GM23338 (cell line): ENCODE results near the gene C11orf71. TPM values are rescaled to one million over a fixed set of nuclear protein-coding genes. Genes with fewer than 3 reads are reported as not detected.

Experiments used
- ATAC-seq: fragments of 200-7000 bp; cut with Tn5 transposase; 3 replicates; pipeline ENCODE4 v1.9.1; 2020
- DNase-seq: peaks from one replicate; pipeline ENCODE4 v3.0.0-alpha.2; 2015; ENCODE audit warnings: low spot score
- H2AFZ ChIP-seq: fragments of 200-600 bp; sonication (generic); 2 replicates; pipeline ENCODE4 v1.8.0; 2016; ENCODE audit warnings: antibody characterized with exemption, mild to moderate bottlenecking, moderate library complexity
- H3F3A ChIP-seq: fragments of 200-600 bp; sonication (generic); replicated peaks from 2 replicates; pipeline ENCODE4 v1.8.0; 2017; ENCODE audit warnings: antibody characterized with exemption, mixed run types, low read depth
- H3K27ac ChIP-seq: fragments of 200-600 bp; sonication (generic); 2 replicates; pipeline ENCODE4 v1.6.1; 2016; ENCODE audit warnings: low read depth
- H3K27me3 ChIP-seq: fragments of 200-600 bp; sonication (generic); 2 replicates; pipeline ENCODE4 v1.8.0; 2016; ENCODE audit warnings: mild to moderate bottlenecking, mixed run types, moderate library complexity; ENCODE audit not compliant: insufficient read depth
- H3K36me3 ChIP-seq: fragments of 200-600 bp; sonication (generic); 2 replicates; pipeline ENCODE4 v1.8.0; 2016; ENCODE audit warnings: mild to moderate bottlenecking; ENCODE audit not compliant: insufficient read depth
- H3K4me1 ChIP-seq: fragments of 200-600 bp; sonication (generic); 2 replicates; pipeline ENCODE4 v1.8.0; 2016; ENCODE audit warnings: mild to moderate bottlenecking, moderate library complexity; ENCODE audit not compliant: insufficient read depth
- H3K4me2 ChIP-seq: fragments of 200-600 bp; sonication (generic); 2 replicates; pipeline ENCODE4 v1.7.1; 2017; ENCODE audit warnings: mixed run types
- H3K4me3 ChIP-seq: fragments of 200-600 bp; sonication (generic); 2 replicates; pipeline ENCODE4 v1.6.1; 2016; ENCODE audit warnings: mixed run types
- H3K79me2 ChIP-seq: fragments of 200-600 bp; sonication (generic); replicated peaks from 2 replicates; pipeline ENCODE4 v1.8.0; 2017; ENCODE audit warnings: mild to moderate bottlenecking; ENCODE audit not compliant: insufficient read depth
- H3K9me2 ChIP-seq: fragments of 200-600 bp; sonication (generic); 2 replicates; pipeline ENCODE4 v1.8.0; 2017; ENCODE audit not compliant: insufficient read depth
- H4K20me1 ChIP-seq: fragments of 200-600 bp; sonication (generic); replicated peaks from 2 replicates; pipeline ENCODE4 v1.8.0; 2017; ENCODE audit warnings: mild to moderate bottlenecking; ENCODE audit not compliant: insufficient read depth
- H3K27ac Mint-ChIP-seq: 2 replicates; pipeline ENCODE4 v1.8.0; 2020; ENCODE audit warnings: inconsistent platforms, mild to moderate bottlenecking, moderate library complexity, mixed read lengths
- H3K27me3 Mint-ChIP-seq: 3 replicates; pipeline ENCODE4 v1.8.0; 2022; ENCODE audit warnings: low read depth, mild to moderate bottlenecking, moderate library complexity, mixed read lengths, inconsistent platforms; ENCODE audit not compliant: insufficient read depth, poor library complexity
- H3K36me3 Mint-ChIP-seq: 3 replicates; pipeline ENCODE4 v1.8.0; 2021; ENCODE audit warnings: low read depth, mild to moderate bottlenecking, inconsistent platforms, moderate library complexity, mixed read lengths
- H3K4me1 Mint-ChIP-seq: 3 replicates; pipeline ENCODE4 v1.8.0; 2020; ENCODE audit warnings: mild to moderate bottlenecking, inconsistent platforms, mixed read lengths
- H3K4me3 Mint-ChIP-seq: 3 replicates; pipeline ENCODE4 v1.8.0; 2021; ENCODE audit warnings: moderate library complexity, mild to moderate bottlenecking, inconsistent platforms, mixed read lengths
- H3K9me3 Mint-ChIP-seq: 3 replicates; pipeline ENCODE4 v1.8.0; 2020; ENCODE audit warnings: moderate library complexity, mild to moderate bottlenecking, inconsistent platforms, mixed read lengths
- CREB1 ChIP-seq: fragments of 250-450 bp; sonication (Bioruptor Pico); IDR thresholded peaks from 2 replicates; pipeline ENCODE4 v1.5.0; 2020; ENCODE audit warnings: low read depth, mild to moderate bottlenecking, moderate library complexity
- EZH2 ChIP-seq: fragments of 200-600 bp; sonication (generic); IDR thresholded peaks from one replicate; pipeline ENCODE4 v1.8.0; 2017; ENCODE audit warnings: antibody characterized with exemption, mild to moderate bottlenecking, low read depth; ENCODE audit not compliant: unreplicated experiment
- EZH2phosphoT487 ChIP-seq: fragments of 200-600 bp; sonication (generic); IDR thresholded peaks from one replicate; pipeline ENCODE4 v1.8.1; 2018; ENCODE audit warnings: antibody characterized with exemption; ENCODE audit not compliant: unreplicated experiment
- JUNB ChIP-seq: IDR thresholded peaks from one replicate; pipeline ENCODE4 v1.6.1; 2016; ENCODE audit warnings: antibody characterized with exemption; ENCODE audit not compliant: unreplicated experiment
- NANOG ChIP-seq: IDR thresholded peaks from 2 replicates; pipeline ENCODE4 v1.6.1; 2016; ENCODE audit warnings: antibody characterized with exemption, borderline replicate concordance
- POLR2AphosphoS5 ChIP-seq: IDR thresholded peaks from 2 replicates; pipeline ENCODE4 v1.6.1; 2016; ENCODE audit warnings: antibody characterized with exemption, low read depth
- STAT1 ChIP-seq: IDR thresholded peaks from one replicate; pipeline ENCODE4 v1.6.1; 2016; ENCODE audit warnings: antibody characterized with exemption; ENCODE audit not compliant: unreplicated experiment
- ZNF114 ChIP-seq: fragments of 250-450 bp; sonication (Bioruptor Pico); IDR thresholded peaks from 2 replicates; pipeline ENCODE4 v1.5.0; 2020; ENCODE audit warnings: mild to moderate bottlenecking, moderate library complexity
- ZNF331 ChIP-seq: fragments of 250-450 bp; sonication (Bioruptor Pico); IDR thresholded peaks from 2 replicates; pipeline ENCODE4 v1.5.0; 2020; ENCODE audit warnings: low read depth, mild to moderate bottlenecking, moderate library complexity
- ZNF462 ChIP-seq: fragments of 250-450 bp; sonication (Bioruptor Pico); IDR thresholded peaks from 2 replicates; pipeline ENCODE4 v1.5.0; 2020; ENCODE audit warnings: mild to moderate bottlenecking, moderate library complexity
- polyA plus RNA-seq: library from polyadenylated mRNA; unstranded; fragments of >200 nt; fragmentation: Nextera tagmentation; extraction: Ambion mirVana; gene quantifications from 2 replicates; pipeline ENCODE4 v1.2.1, GENCODE V29; 2016
- total RNA-seq: library from RNA; depleted of rRNA; stranded (reverse); fragments of >200 nt; shearing (Covaris generic); gene quantifications from 2 replicates; pipeline ENCODE4 v1.2.3, GENCODE V29; 2014
- TF ChIP-seq, protein P1 (sequence below): IDR thresholded peaks from 2 replicates; pipeline ENCODE4 v1.6.1; 2016; ENCODE audit warnings: antibody characterized with exemption

Gene C11orf71
- total and polyA plus RNA-seq, 2 experiments from 2014 or later, result 5.8 to 8.7 TPM

- Histone ChIP-seq H2AFZ (no peak overlapping the region), H3K4me1 (peaks cover 6% of the 10 kb centered on the region), H3F3A (peaks cover 5% of the 10 kb centered on the region; the same call in 1 of the 2 replicates), H3K36me3 (no peaks in the 10 kb centered on the region), H3K4me2 (no peak overlapping the region), H3K4me3 (no peak overlapping the region), H3K27me3 (no peaks in the 10 kb centered on the region), H3K27ac (no peak overlapping the region), H3K9me2 (no peaks in the 10 kb centered on the region), H4K20me1 (no peaks in the 10 kb centered on the region), H3K79me2 (no peaks in the 10 kb centered on the region)
- no peaks in the 10 kb centered on the region for H3K27me3 Mint-ChIP-seq
- no peaks in the 10 kb centered on the region for H3K36me3 Mint-ChIP-seq
- peaks cover 14% of the 10 kb centered on the region; the same call in 2 of the 3 replicates for H3K4me1 Mint-ChIP-seq
- H3K4me3 Mint-ChIP-seq, result no peak overlapping the region
- DNase-seq (no peak), ATAC-seq (no peak)
- TF ChIP-seq EZH2phosphoT487, result no peak
- no peaks in the 10 kb centered on the region for H3K9me3 Mint-ChIP-seq
- no peak overlapping the region for H3K27ac Mint-ChIP-seq
Measured at GRCh38 chr11:114432893-114433292, 32.6 kb upstream of the C11orf71 start.

GRCh38 chr11:114430290-114430689, 30.0 kb upstream of the C11orf71 start:
- Mint-ChIP-seq H3K4me3 (no peak overlapping the region), H3K27ac (0 out of 2 replicates have a peak overlapping the region, but pooled peaks have one; percentile 1), H3K4me1 (peaks cover 11% of the 10 kb centered on the region)

DNA sequence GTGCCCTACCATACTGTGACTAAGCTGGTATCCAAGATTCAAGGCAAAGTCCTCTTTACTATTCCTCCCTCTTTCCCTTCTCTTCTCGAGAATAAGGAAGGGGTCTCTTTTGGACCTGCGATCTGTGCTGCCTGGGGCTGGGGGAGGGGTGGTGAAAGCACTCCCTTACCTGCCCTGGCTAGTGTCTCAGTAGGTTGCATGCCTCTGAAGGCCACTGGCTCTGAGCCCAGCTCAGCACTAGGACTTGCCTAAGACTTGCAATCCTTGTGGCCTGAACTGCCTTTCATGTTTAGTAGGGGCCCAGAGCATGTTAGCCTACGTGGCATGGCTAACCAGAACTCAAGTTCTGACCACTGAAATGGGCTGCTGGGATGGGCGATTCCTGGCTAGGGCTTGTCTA, 26.0 kb upstream of the C11orf71 start:
- Histone ChIP-seq H3K79me2 (no peaks in the 10 kb centered on the region), H3K4me1 (0 out of 2 replicates have a peak, but pooled peaks cover 2% of the 10 kb centered on the region), H3K27ac (no peak overlapping the region), H3K9me2 (no peaks in the 10 kb centered on the region), H3K4me2 (no peak overlapping the region), H3K27me3 (no peaks in the 10 kb centered on the region), H3K4me3 (no peak overlapping the region), H4K20me1 (no peaks in the 10 kb centered on the region), H3F3A (no peaks in the 10 kb centered on the region), H3K36me3 (no peaks in the 10 kb centered on the region), H2AFZ (peak overlapping the region; percentile 65; the same call in 1 of the 2 replicates)
- no peaks in the 10 kb centered on the region for H3K36me3 Mint-ChIP-seq
- no peaks in the 10 kb centered on the region for H3K27me3 Mint-ChIP-seq
- H3K4me3 Mint-ChIP-seq, result no peak overlapping the region
- ATAC-seq (peak; percentile 77), DNase-seq (no peak)
- no peak overlapping the region for H3K27ac Mint-ChIP-seq
- H3K9me3 Mint-ChIP-seq, result no peaks in the 10 kb centered on the region
- peaks cover 11% of the 10 kb centered on the region for H3K4me1 Mint-ChIP-seq
- no peak for TF ChIP-seq JUNB
- TF ChIP-seq POLR2AphosphoS5, result no peak
- TF ChIP-seq EZH2, result no peak
- TF ChIP-seq EZH2phosphoT487, result no peak
- TF ChIP-seq ZNF114, result no peak
- TF ChIP-seq, protein P1, sequence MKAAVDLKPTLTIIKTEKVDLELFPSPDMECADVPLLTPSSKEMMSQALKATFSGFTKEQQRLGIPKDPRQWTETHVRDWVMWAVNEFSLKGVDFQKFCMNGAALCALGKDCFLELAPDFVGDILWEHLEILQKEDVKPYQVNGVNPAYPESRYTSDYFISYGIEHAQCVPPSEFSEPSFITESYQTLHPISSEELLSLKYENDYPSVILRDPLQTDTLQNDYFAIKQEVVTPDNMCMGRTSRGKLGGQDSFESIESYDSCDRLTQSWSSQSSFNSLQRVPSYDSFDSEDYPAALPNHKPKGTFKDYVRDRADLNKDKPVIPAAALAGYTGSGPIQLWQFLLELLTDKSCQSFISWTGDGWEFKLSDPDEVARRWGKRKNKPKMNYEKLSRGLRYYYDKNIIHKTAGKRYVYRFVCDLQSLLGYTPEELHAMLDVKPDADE, result no peak
- no peak for TF ChIP-seq NANOG
- no peak for TF ChIP-seq ZNF331 (CRISPR knock-in tag)
- TF ChIP-seq ZNF462, result no peak

More at GRCh38 chr11:114430290-114430689, 30.0 kb upstream of the C11orf71 start:
- DNase-seq (no peak), ATAC-seq (no peak)
- Histone ChIP-seq H3K4me1 (peaks cover 2% of the 10 kb centered on the region; the same call in 1 of the 2 replicates), H3K4me3 (no peak overlapping the region), H2AFZ (peak overlapping the region; percentile 8), H3K27me3 (no peaks in the 10 kb centered on the region), H3K36me3 (no peaks in the 10 kb centered on the region), H4K20me1 (no peaks in the 10 kb centered on the region), H3F3A (no peaks in the 10 kb centered on the region), H3K4me2 (no peak overlapping the region), H3K79me2 (no peaks in the 10 kb centered on the region), H3K9me2 (no peaks in the 10 kb centered on the region), H3K27ac (no peak overlapping the region)
- H3K27me3 Mint-ChIP-seq, result no peaks in the 10 kb centered on the region
- no peaks in the 10 kb centered on the region for H3K36me3 Mint-ChIP-seq
- H3K9me3 Mint-ChIP-seq, result no peaks in the 10 kb centered on the region
- TF ChIP-seq CREB1 (CRISPR knock-in tag) (no peak), ZNF331 (CRISPR knock-in tag) (no peak), JUNB (no peak), ZNF114 (no peak), STAT1 (no peak), EZH2phosphoT487 (no peak)
